Measurements from ENCODE around the gene ZNF613. TPM values are rescaled to one million over a fixed set of nuclear protein-coding genes. Genes with fewer than 3 reads are reported as not detected.
"Not testable (repeated sequence)": the region's sequence is repeated elsewhere in the genome, so short reads cannot be mapped to it uniquely, and the experiment has no call there.

ZNF613 gene
- total RNA-seq, 4 donors from 2014 or later = 7.9 to 27.7 (median 15.6) TPM

DNA sequence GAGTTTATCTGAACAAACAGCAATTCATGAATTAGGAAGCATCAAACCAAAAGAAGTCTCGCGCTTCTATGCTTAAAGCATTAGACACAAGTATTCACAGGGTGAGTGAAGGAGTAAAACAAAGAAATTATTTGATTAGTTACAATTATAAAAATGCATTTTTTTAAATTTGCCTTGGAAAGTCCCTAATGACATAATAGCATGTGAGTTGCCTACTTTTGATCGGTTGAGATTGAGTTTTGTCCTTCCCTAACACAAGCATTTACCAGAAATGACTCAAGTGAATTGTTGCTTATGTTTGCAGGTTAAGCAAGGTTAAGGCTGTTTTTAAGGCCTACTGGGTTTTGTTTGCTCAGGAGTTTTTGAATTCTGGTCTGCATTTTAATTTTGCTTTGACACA, 22.1 kb upstream of the ZNF613 start:
- no peak overlapping the region for H3K4me3 ChIP-seq (replicated peaks in 1 of 3)
- peak overlapping the region in 1 of 3 donors; percentile 64 for H3K27ac ChIP-seq
- no peak for DNase-seq
- no peaks in the 10 kb centered on the region for H3K36me3 ChIP-seq
- intact Hi-C loops (cut with DNase I) = no loop called here
- TF ChIP-seq, protein P1, sequence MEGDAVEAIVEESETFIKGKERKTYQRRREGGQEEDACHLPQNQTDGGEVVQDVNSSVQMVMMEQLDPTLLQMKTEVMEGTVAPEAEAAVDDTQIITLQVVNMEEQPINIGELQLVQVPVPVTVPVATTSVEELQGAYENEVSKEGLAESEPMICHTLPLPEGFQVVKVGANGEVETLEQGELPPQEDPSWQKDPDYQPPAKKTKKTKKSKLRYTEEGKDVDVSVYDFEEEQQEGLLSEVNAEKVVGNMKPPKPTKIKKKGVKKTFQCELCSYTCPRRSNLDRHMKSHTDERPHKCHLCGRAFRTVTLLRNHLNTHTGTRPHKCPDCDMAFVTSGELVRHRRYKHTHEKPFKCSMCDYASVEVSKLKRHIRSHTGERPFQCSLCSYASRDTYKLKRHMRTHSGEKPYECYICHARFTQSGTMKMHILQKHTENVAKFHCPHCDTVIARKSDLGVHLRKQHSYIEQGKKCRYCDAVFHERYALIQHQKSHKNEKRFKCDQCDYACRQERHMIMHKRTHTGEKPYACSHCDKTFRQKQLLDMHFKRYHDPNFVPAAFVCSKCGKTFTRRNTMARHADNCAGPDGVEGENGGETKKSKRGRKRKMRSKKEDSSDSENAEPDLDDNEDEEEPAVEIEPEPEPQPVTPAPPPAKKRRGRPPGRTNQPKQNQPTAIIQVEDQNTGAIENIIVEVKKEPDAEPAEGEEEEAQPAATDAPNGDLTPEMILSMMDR (IDR thresholded peaks at IDR 0.05) = no peak
- TF ChIP-seq POLR2A (IDR thresholded peaks at IDR 0.05) = no peak
- peaks cover 10 to 11% of the 10 kb centered on the region in 2 donors for H3K4me1 ChIP-seq
- H3K27me3 ChIP-seq = no peaks in the 10 kb centered on the region
- 32 to 36% methylated on average over 3 of the region's 3 CpGs for WGBS, 2 donors
- H3K9me3 ChIP-seq = no peaks in the 10 kb centered on the region

DNA sequence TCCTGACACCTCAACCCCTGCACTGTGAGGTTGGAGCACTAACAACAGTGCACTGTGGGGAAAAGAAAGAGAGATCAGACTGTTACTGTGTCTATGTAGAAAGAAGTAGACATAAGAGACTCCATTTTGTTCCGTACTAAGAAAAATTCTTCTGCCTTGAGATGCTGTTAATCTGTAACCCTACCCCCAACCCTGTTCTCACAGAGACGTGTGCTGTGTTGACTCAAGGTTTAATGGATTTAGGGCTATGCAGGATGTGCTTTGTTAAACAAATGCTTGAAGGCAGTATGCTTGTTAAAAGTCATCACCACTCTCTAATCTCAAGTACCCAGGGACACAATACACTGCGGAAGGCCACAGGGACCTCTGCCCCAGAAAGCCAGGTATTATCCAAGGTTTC, 21.6 kb upstream of the ZNF613 start:
- H3K27me3 ChIP-seq; intact Hi-C loops (cut with DNase I); DNase-seq; H3K36me3 ChIP-seq; H3K4me3 ChIP-seq (replicated peaks in 1 of 3); H3K9me3 ChIP-seq; H3K27ac ChIP-seq: not testable (repeated sequence)
- 84 to 89% methylated on average over 3 of the region's 3 CpGs for WGBS, 2 donors
- H3K4me1 ChIP-seq = peaks cover 10 to 11% of the 10 kb centered on the region in 2 donors

DNA sequence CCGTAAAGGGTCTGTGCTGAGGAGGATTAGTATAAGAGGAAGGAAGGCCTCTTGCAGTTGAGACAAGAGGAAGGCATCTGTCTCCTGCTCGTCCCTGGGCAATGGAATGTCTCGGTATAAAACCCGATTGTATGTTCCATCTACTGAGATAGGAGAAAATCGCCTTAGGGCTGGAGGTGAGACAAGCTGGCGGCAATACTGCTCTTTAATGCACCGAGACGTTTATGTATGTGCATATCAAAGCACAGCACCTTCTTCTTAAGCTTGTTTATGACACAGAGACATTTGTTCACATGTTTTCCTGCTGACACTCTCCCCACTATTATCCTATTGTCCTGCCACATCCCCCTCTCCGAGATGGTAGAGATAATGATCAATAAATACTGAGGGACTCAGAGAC, 21.2 kb upstream of the ZNF613 start:
- H3K27ac ChIP-seq; DNase-seq; H3K27me3 ChIP-seq; intact Hi-C loops (cut with DNase I); H3K36me3 ChIP-seq; H3K4me3 ChIP-seq (replicated peaks in 1 of 3); H3K9me3 ChIP-seq: not testable (repeated sequence)
- 41 to 52% methylated on average over 9 of the region's 9 CpGs for WGBS, 2 donors
- H3K4me1 ChIP-seq = peaks cover 10 to 11% of the 10 kb centered on the region in 2 donors

DNA sequence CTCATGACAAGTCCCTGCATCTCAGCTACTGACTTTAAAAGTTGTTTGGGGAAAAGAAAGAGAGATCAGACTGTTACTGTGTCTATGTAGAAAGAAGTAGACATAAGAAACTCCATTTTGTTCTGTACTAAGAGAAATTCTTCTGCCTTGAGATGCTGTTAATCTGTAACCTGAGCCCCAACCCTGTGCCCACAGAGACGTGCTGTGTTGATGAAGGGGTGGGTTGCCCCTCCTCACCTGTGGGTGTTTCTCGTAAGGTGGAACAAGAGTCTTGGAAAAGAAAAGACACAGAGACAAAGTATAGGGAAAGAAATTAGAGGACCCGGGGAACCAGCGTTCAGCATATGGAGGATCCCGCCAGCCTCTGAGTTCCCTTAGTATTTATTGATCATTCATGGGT, 19.3 kb upstream of the ZNF613 start:
- H3K36me3 ChIP-seq; H3K27me3 ChIP-seq; DNase-seq; intact Hi-C loops (cut with DNase I); H3K9me3 ChIP-seq; H3K4me3 ChIP-seq (replicated peaks in 1 of 3); H3K4me1 ChIP-seq; H3K27ac ChIP-seq: not testable (repeated sequence)
- 42 to 47% methylated on average over 5 of the region's 5 CpGs for WGBS, 2 donors

DNA sequence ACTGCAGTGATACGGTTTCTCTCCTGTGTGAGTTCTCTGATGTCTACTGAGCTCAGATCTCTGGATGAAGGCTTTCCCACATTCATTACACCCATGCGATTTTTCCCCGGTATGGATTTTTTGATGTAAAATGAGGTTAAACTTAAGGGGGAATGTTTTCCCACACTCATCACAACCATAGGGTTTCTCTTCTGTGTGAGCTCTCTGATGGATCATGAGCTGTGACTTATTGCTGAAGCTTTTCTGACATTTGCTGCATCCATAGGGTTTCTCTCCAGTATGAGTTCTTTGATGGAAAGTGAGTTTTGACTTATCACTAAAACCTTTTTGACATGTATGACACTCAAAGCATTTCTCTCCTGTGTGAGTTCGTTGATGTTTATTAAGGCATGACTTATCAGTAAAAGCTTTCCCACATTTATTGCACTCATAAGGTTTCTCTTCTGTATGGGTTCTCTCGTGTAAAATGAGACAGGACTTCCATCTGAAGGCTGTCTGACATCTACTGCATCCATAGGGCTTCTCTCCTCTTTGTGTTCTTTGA, 11.9 kb upstream of the ZNF613 start:
- intact Hi-C loops (cut with DNase I) = no loop called here
- 78% methylated on average over 5 of the region's 5 CpGs for WGBS, 2 donors
- H3K4me3 ChIP-seq (replicated peaks in 1 of 3) = no peak overlapping the region
- no peaks in the 10 kb centered on the region for H3K4me1 ChIP-seq
- H3K27me3 ChIP-seq = no peaks in the 10 kb centered on the region
- no peaks in the 10 kb centered on the region for H3K36me3 ChIP-seq
- no peaks in the 10 kb centered on the region for H3K9me3 ChIP-seq
- no peak overlapping the region for H3K27ac ChIP-seq
- DNase-seq = no peak
- no peak for TF ChIP-seq POLR2A (IDR thresholded peaks at IDR 0.05)
- TF ChIP-seq, protein P1 (IDR thresholded peaks at IDR 0.05) = no peak

DNA sequence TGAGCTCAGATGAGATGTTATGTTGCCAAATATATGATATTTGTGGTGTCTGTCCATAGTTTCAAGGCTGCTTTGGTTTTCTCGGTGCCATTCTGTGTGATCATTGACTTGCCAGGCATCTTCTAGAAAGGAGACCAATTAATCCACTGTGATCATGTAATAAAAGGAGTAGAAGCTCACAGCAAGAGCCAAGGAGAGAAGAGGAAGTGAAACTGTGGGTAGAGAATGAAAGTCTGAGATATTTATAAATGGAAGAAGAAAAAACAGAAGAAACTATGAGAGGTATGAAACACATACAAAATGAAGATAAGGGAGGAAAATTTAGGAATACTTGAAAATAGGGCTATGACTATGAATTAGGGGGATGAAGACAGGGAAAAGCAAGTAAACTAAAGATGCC, 11.1 kb upstream of the ZNF613 start:
- TF ChIP-seq, protein P1 (IDR thresholded peaks at IDR 0.05) = no peak
- TF ChIP-seq POLR2A (IDR thresholded peaks at IDR 0.05) = no peak
- no peaks in the 10 kb centered on the region for H3K9me3 ChIP-seq

DNA sequence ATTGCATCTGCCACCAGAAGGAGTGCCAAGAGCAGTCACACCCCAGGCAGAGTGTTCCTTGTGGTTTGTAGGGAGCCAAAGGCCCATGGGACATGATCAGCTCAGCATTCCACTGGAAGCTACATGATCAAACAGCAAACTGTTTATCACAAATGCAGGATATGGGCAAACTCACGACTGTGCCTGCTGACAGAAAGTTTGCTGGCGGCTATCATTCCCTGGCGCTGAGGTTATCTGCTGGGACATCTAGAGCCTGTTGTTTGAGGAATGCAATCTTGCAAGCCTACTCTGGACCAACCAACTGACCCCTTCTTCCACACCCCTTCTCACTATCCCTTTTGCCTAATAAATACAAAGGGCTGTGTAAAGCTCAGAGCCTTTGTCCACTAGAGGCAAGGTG, 7.7 kb upstream of the ZNF613 start:
- no peak for DNase-seq
- intact Hi-C loops (cut with DNase I) = no loop called here
- Histone ChIP-seq H3K27ac (no peak overlapping the region), H3K27me3 (no peaks in the 10 kb centered on the region), H3K4me1 (no peaks in the 10 kb centered on the region), H3K4me3 (replicated peaks in 1 of 3) (no peak overlapping the region), H3K36me3 (no peaks in the 10 kb centered on the region), H3K9me3 (no peaks in the 10 kb centered on the region)
- no peak for TF ChIP-seq POLR2A (IDR thresholded peaks at IDR 0.05)
- TF ChIP-seq, protein P1 (IDR thresholded peaks at IDR 0.05) = no peak
- 74 to 86% methylated on average over 3 of the region's 3 CpGs for WGBS, 2 donors

More for the DNA sequence above, 11.1 kb upstream of the ZNF613 start:
- Histone ChIP-seq H3K27ac (no peak overlapping the region), H3K36me3 (no peaks in the 10 kb centered on the region), H3K27me3 (no peaks in the 10 kb centered on the region), H3K4me3 (replicated peaks in 1 of 3) (no peak overlapping the region), H3K4me1 (no peaks in the 10 kb centered on the region)
- intact Hi-C loops (cut with DNase I) = no loop called here
- 91 to 95% methylated on average over 1 of the region's 1 CpG for WGBS, 2 donors
- DNase-seq = no peak
